GM12878 (cell line): ENCODE measurements around the gene ABHD6. TPM values are rescaled to one million over a fixed set of nuclear protein-coding genes. Genes with fewer than 3 reads are reported as not detected.

Experiments
- ATAC-seq: fragments of 200-7000 bp; cut with Tn5 transposase; 3 replicates; pipeline ENCODE4 v1.9.1; 2020; ENCODE audit warnings: mild to moderate bottlenecking, moderate library complexity
- BruUV-seq: library from RNA; stranded (reverse); fragments of 400-500 nt; replicated peaks from 2 replicates; lab custom pipeline; 2021; lab: Mats Ljungman, UMichigan
- CTCF ChIA-PET: fragments of 300-600 bp; sonication (Branson Sonifier 250); formaldehyde crosslinking; extraction: SDS; loops from one replicate; lab custom pipeline; 2021; ENCODE audit warnings: inconsistent platforms; lab: Yijun Ruan, JAX
- POLR2A ChIA-PET: fragments of 350-600 bp; formaldehyde crosslinking; extraction: SDS; loops from one replicate; lab custom pipeline; 2021; ENCODE audit warnings: inconsistent platforms; lab: Charles Lee
- RAD21 ChIA-PET: fragments of 300-600 bp; sonication (Branson Sonifier 250); formaldehyde crosslinking; loops from one replicate; lab custom pipeline; 2023; ENCODE audit warnings: antibody characterized with exemption; ENCODE audit not compliant: unreplicated experiment; lab: Charles Lee
- SMC1A ChIA-PET: fragments of 300-600 bp; sonication (Branson Sonifier 250); formaldehyde crosslinking; loops from one replicate; lab custom pipeline; 2023; ENCODE audit not compliant: unreplicated experiment, uncharacterized antibody; lab: Charles Lee
- DNase-seq: peaks from one replicate; pipeline ENCODE4 v3.0.0-alpha.2; 2011; ENCODE audit warnings: low read depth, low spot score
- FAIRE-seq: peaks from 3 replicates; lab custom pipeline; 2011; peaks lifted over from hg19 to GRCh38; lab: Jason Lieb, UNC
- H2AFZ ChIP-seq: 2 replicates; pipeline ENCODE4 v1.6.0; 2011; ENCODE audit warnings: low read depth, low read length, control low read depth; ENCODE audit not compliant: control insufficient read depth
- H3K27ac ChIP-seq: 2 replicates; pipeline ENCODE4 v1.5.1; 2011; ENCODE audit warnings: control low read depth; ENCODE audit not compliant: control insufficient read depth, insufficient read depth
- H3K27me3 ChIP-seq, 2 experiments: replicated peaks in 1 of 2; 2 replicates each; pipeline versions ENCODE4 v1.6.0 to v1.6.1; 2011; ENCODE audit warnings: low read length in 1 of 2; ENCODE audit not compliant: control insufficient read depth in 2 of 2, insufficient read depth in 2 of 2
- H3K36me3 ChIP-seq, 2 experiments: 2 replicates each; pipeline ENCODE4 v1.5.1; 2011; ENCODE audit warnings: low read length in 1 of 2; ENCODE audit not compliant: control insufficient read depth in 2 of 2, insufficient read depth in 2 of 2
- H3K4me1 ChIP-seq: 2 replicates; pipeline ENCODE4 v1.6.1; 2011; ENCODE audit warnings: mild to moderate bottlenecking, low read length, moderate library complexity, mixed read lengths; ENCODE audit not compliant: control insufficient read depth, insufficient read depth
- H3K4me2 ChIP-seq: 2 replicates; pipeline ENCODE4 v1.6.0; 2011; ENCODE audit warnings: control low read depth; ENCODE audit not compliant: control insufficient read depth, insufficient read depth
- H3K4me3 ChIP-seq: fragments of 200-600 bp; sonication (generic); 2 replicates; pipeline ENCODE4 v1.5.1; 2016
- H3K79me2 ChIP-seq: 2 replicates; pipeline ENCODE4 v1.6.0; 2011; ENCODE audit warnings: low read length; ENCODE audit not compliant: control insufficient read depth, insufficient read depth
- H3K9ac ChIP-seq: 2 replicates; pipeline ENCODE4 v1.8.0; 2011; ENCODE audit warnings: low read length, control low read depth, mixed read lengths; ENCODE audit not compliant: control insufficient read depth, insufficient read depth
- H3K9me3 ChIP-seq: replicated peaks from 3 replicates; pipeline ENCODE4 v1.5.1; 2011; ENCODE audit warnings: mild to moderate bottlenecking, low read length; ENCODE audit not compliant: control insufficient read depth, insufficient read depth
- H4K20me1 ChIP-seq: 2 replicates; pipeline ENCODE4 v1.6.0; 2011; ENCODE audit not compliant: control insufficient read depth, insufficient read depth
- ATF7 ChIP-seq: fragments of 450-650 bp; IDR thresholded peaks from 2 replicates; pipeline ENCODE4 v1.6.1; 2016; ENCODE audit warnings: low read depth, mild to moderate bottlenecking
- BRCA1 ChIP-seq: IDR thresholded peaks from 2 replicates; pipeline ENCODE4 v1.6.1; 2011; ENCODE audit warnings: low read depth, low read length, improper control_type of control experiment
- MEF2A ChIP-seq: IDR thresholded peaks from 2 replicates; pipeline ENCODE4 v1.6.1; 2011; ENCODE audit warnings: low read depth, mild to moderate bottlenecking, low read length, moderate library complexity; ENCODE audit not compliant: insufficient read depth
- RAD51 ChIP-seq: fragments of 450-650 bp; IDR thresholded peaks from 2 replicates; pipeline ENCODE4 v1.6.1; 2016; ENCODE audit warnings: moderate library complexity, mild to moderate bottlenecking, inconsistent platforms
- WGBS: methylation state at CpG from one replicate; pipeline ENCODE4 v1.1.6; 2016; ENCODE audit warnings: low lambda C conversion rate; ENCODE audit not compliant: insufficient replicate concordance, insufficient coverage; ENCODE audit errors: missing lambda C conversion rate; 5-methylcytosine and 5-hydroxymethylcytosine counted together
- in situ Hi-C: fragments of 300-500 bp; cut with MboI; formaldehyde crosslinking; loops from 9 replicates; pipeline ENCODE4 v1.14.3; 2018; ENCODE audit warnings: mixed read lengths
- intact Hi-C: fragments of 100-400 bp; cut with micrococcal nuclease; formaldehyde crosslinking; loops from one replicate; pipeline ENCODE4 v1.14.2; 2022; ENCODE audit not compliant: unreplicated experiment
- polyA plus RNA-seq, 11 experiments: library from polyadenylated mRNA; depleted of rRNA in 4 of 11; unstranded in 6 of 11; stranded (reverse) in 5 of 11; fragments of >200 nt; fragmentation: Nextera tagmentation in 4 of 11; fragmentation: Illumina TruSeq in 1 of 11; extraction: Ambion mirVana in 4 of 11; extraction: Trizol in 1 of 11; gene quantifications; 1 replicate in 1 of 11; 2 replicates in 10 of 11; pipeline versions ENCODE4 v1.2.1 to v1.2.3, GENCODE V29; 2011 to 2016; ENCODE audit warnings: inconsistent platforms in 2 of 11, missing spikeins in 2 of 11, low read depth in 1 of 11
- total RNA-seq, 4 experiments: library from RNA; depleted of rRNA in 3 of 4; stranded (reverse); fragments of >200 nt in 3 of 4; fragmentation: Illumina TruSeq in 1 of 4; extraction: Trizol in 1 of 4; gene quantifications; 2 replicates each; pipeline versions ENCODE4 v1.2.1 to v1.2.3, GENCODE V29; 2013 to 2021

Gene ABHD6
- total and polyA plus RNA-seq, 10 of the 15 experiments (the other 5 are each of a cell fraction or from before 2014, with no cell fraction given) = 1.4 to 33.2 (median 3.2) TPM

DNA sequence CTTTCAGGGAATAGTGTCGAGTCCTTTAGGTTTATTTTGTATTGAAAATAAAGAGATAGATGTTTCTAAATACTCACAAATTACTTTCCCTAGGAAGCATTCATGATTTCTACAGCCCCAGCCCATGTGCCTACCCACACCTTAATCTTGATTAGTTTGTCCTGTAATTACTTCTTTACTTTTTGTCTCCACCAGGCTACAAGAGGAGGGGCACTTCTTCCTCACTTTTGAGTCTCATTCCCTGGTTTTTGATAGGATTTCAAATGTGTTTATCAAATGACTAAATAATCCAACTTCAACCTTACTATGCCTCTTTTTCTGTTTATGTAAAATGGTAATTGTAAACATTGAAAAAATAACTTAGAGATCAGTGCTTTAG, 96.9 kb downstream of the ABHD6 start:
- Histone ChIP-seq H4K20me1 (no peaks in the 10 kb centered on the region), H2AFZ (peak overlapping the region; percentile 38; the same call in 1 of the 2 replicates), H3K4me1 (peaks cover 10% of the 10 kb centered on the region; the same call in 1 of the 2 replicates), H3K36me3 (no peaks in the 10 kb centered on the region), H3K4me3 (peak overlapping the region; percentile 93; the same call in 1 of the 2 replicates), H3K27me3 (no peaks in the 10 kb centered on the region), H3K9me3 (no peaks in the 10 kb centered on the region; the same call in 2 of the 3 replicates), H3K79me2 (peaks cover 10% of the 10 kb centered on the region), H3K9ac (peak overlapping the region; percentile 29; the same call in 1 of the 2 replicates), H3K27ac (no peak overlapping the region), H3K4me2 (peak overlapping the region; percentile 82)
- RAD21 ChIA-PET = interaction anchor here (0.9 to 7.5 kb wide), 15 partner anchors 8 to 159 kb away, joined by 3 to 149 read pairs (median 5); partner anchors contain the start of genes HTD2, KCTD6, PDHB and RPP14
- ATAC-seq = no peak
- CTCF ChIA-PET = interaction anchor here (0.7 to 8.9 kb wide), 22 partner anchors 9 to 327 kb away, joined by 3 to 204 read pairs (median 6); partner anchors contain the start of genes FLNB, HTD2, KCTD6 and RPP14
- POLR2A ChIA-PET = interaction anchor here (0.6 to 12.4 kb wide), 8 partner anchors 10 to 134 kb away, joined by 3 to 221 read pairs (median 4); partner anchors contain the start of genes HTD2 and RPP14
- intact Hi-C loops = no loop called here
- DNase-seq = no peak
- no peak for FAIRE-seq
- in situ Hi-C loops = no loop called here
- no TSS peak for BruUV-seq
- WGBS = 0% methylated on average over 1 of the region's 1 CpG
- TF ChIP-seq MEF2A (no peak), BRCA1 (no peak)
- SMC1A ChIA-PET = interaction anchor here (0.6 to 13.1 kb wide), 17 partner anchors 8 to 165 kb away, joined by 3 to 324 read pairs (median 5); partner anchors contain the start of genes HTD2, KCTD6 and RPP14

DNA sequence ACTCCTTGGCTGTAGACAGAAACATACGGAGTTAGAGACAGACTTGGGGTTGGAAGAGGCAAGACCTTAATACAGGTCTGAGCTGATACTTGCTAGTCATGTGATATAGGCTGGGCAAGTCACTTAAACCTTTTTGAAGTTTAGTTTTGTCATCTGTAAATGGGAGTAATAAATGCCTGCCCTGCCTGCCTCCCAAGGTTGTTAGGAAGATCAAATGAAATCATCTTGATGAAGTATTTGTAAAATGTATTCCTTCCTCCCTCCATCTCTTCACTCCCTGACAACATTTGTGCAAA, 98.0 kb downstream of the ABHD6 start:
- Histone ChIP-seq H4K20me1 (no peaks in the 10 kb centered on the region), H3K9ac (no peak overlapping the region; the same call in 1 of the 2 replicates), H3K36me3 (no peaks in the 10 kb centered on the region), H3K4me2 (peak overlapping the region; percentile 82), H3K79me2 (peaks cover 10% of the 10 kb centered on the region), H3K4me1 (peaks cover 10% of the 10 kb centered on the region; the same call in 1 of the 2 replicates), H3K27me3 (no peaks in the 10 kb centered on the region), H3K4me3 (0 out of 2 replicates have a peak overlapping the region, but pooled peaks have one; percentile 93), H2AFZ (peak overlapping the region; percentile 41; the same call in 1 of the 2 replicates), H3K27ac (0 out of 2 replicates have a peak overlapping the region, but pooled peaks have one; percentile 9), H3K9me3 (no peaks in the 10 kb centered on the region; the same call in 2 of the 3 replicates)
- ChIA-PET SMC1A (interaction anchor here (0.8 to 13.1 kb wide), 11 partner anchors 12 to 156 kb away, joined by 3 to 324 read pairs (median 19); partner anchors contain the start of genes HTD2, KCTD6 and RPP14), CTCF (interaction anchor here (0.6 to 8.9 kb wide), 18 partner anchors 8 to 203 kb away, joined by 3 to 204 read pairs (median 6); partner anchors contain the start of genes HTD2 and RPP14), POLR2A (interaction anchor here (0.7 to 12.4 kb wide), 4 partner anchors 11 to 134 kb away, joined by 3 to 221 read pairs (median 4); no protein-coding TSS in a partner anchor), RAD21 (interaction anchor here (1.0 to 7.5 kb wide), 17 partner anchors 10 to 194 kb away, joined by 3 to 149 read pairs (median 4); partner anchors contain the start of genes HTD2 and KCTD6)
- DNase-seq = no peak
- ATAC-seq = no peak
- WGBS = 6% methylated on average over 1 of the region's 1 CpG
- in situ Hi-C loops (no loop called here), intact Hi-C loops (loop anchor here (1.0 kb wide), 1 partner anchor 14 kb away; no protein-coding TSS in a partner anchor)
- peak; percentile 30; the same call in 1 of the 2 replicates for TF ChIP-seq RAD51
- no peak for TF ChIP-seq ATF7
- BruUV-seq = no TSS peak
- no peak for FAIRE-seq
